Testis (tissue), 3 donors: ENCODE measurements around the gene VKORC1L1. TPM values are rescaled to one million over a fixed set of nuclear protein-coding genes. Genes with fewer than 3 reads are reported as not detected.

Experiments used
- DNase-seq: peaks from one replicate; pipeline ENCODE4 v3.0.0-alpha.2; 2019
- H3K27ac ChIP-seq, 2 donors: fragments of 200-600 bp; sonication (generic); one replicate each; pipeline ENCODE4 v1.5.1; 2019
- H3K27me3 ChIP-seq: fragments of 200-600 bp; sonication (generic); one replicate; pipeline ENCODE4 v1.5.1; 2019
- H3K36me3 ChIP-seq: fragments of 200-600 bp; sonication (generic); one replicate; pipeline ENCODE4 v1.5.1; 2017; ENCODE audit warnings: low read depth; ENCODE audit errors: missing control alignments
- H3K4me1 ChIP-seq: fragments of 200-600 bp; sonication (generic); one replicate; pipeline ENCODE4 v1.5.1; 2019
- H3K4me3 ChIP-seq, 2 donors: fragments of 200-600 bp; sonication (generic); one replicate each; pipeline ENCODE4 v1.5.1; 2017 to 2019
- H3K9me3 ChIP-seq: fragments of 200-600 bp; sonication (generic); one replicate; pipeline ENCODE4 v1.5.1; 2017
- CTCF ChIP-seq, 3 experiments: fragments of 450-650 bp in 2 of 3; fragments of 200-600 bp in 1 of 3; sonication (generic) in 1 of 3; IDR thresholded peaks; one replicate each; pipeline ENCODE4 v1.5.1; 2016 to 2019; ENCODE audit warnings: antibody characterized with exemption in 3 of 3, mild to moderate bottlenecking in 2 of 3, moderate library complexity in 1 of 3
- POLR2A ChIP-seq: fragments of 450-650 bp; IDR thresholded peaks from one replicate; pipeline ENCODE4 v1.6.1; 2017; ENCODE audit warnings: antibody characterized with exemption, mild to moderate bottlenecking, moderate library complexity
- WGBS, 2 donors: methylation state at CpG; one replicate each; pipeline ENCODE4 v1.1.5; 2018; 5-methylcytosine and 5-hydroxymethylcytosine counted together
- intact Hi-C: fragments of 100-400 bp; cut with DNase I; formaldehyde crosslinking; loops from one replicate; pipeline ENCODE4 v1.15.1; 2023; ENCODE audit warnings: low total_unique reads
- polyA plus RNA-seq: library from polyadenylated mRNA; stranded (reverse); fragments of 350-450 nt; fragmentation: Illumina TruSeq; extraction: RNeasy Lipid Tissue Mini Kit (QIAGEN cat#74804); gene quantifications from one replicate; pipeline ENCODE4 v1.2.3, GENCODE V29; 2014; ENCODE audit warnings: low read depth, low replicate concordance; ENCODE audit not compliant: insufficient read depth
- total RNA-seq, 2 donors: library from RNA; depleted of rRNA; stranded (reverse); fragments of >200 nt; gene quantifications; one replicate each; pipeline ENCODE4 v1.2.3, GENCODE V29; 2016

Gene VKORC1L1
- total and polyA plus RNA-seq, 3 donors from 2014 or later, result 11.4 to 22.0 (median 13.5) TPM

- TF ChIP-seq CTCF (IDR thresholded peaks at IDR 0.05) (no peak), POLR2A (no peak)
- H3K27me3 ChIP-seq, result no peaks in the 10 kb centered on the region
- peak; percentile 39 for DNase-seq
- H3K9me3 ChIP-seq, result no peaks in the 10 kb centered on the region
- intact Hi-C loops, result no loop called here
- H3K4me1 ChIP-seq, result no peaks in the 10 kb centered on the region
- H3K27ac ChIP-seq, result no peak overlapping the region
- WGBS, 2 donors, result 49 to 56% methylated on average over 4 of the region's 4 CpGs
- no peak overlapping the region for H3K4me3 ChIP-seq
- H3K36me3 ChIP-seq, result no peaks in the 10 kb centered on the region
Observed at GRCh38 chr7:65946904-65947303, 74.0 kb downstream of the VKORC1L1 start.

- no peaks in the 10 kb centered on the region for H3K27me3 ChIP-seq
- no peak overlapping the region for H3K27ac ChIP-seq
- 92 to 93% methylated on average over 9 of the region's 9 CpGs for WGBS, 2 donors
- no peak for DNase-seq
- H3K4me3 ChIP-seq, result no peak overlapping the region
- TF ChIP-seq CTCF (IDR thresholded peaks at IDR 0.05) (no peak), POLR2A (no peak)
- no peaks in the 10 kb centered on the region for H3K4me1 ChIP-seq
- no peaks in the 10 kb centered on the region for H3K9me3 ChIP-seq
- no peaks in the 10 kb centered on the region for H3K36me3 ChIP-seq
- intact Hi-C loops, result no loop called here
Observed at GRCh38 chr7:65951837-65952578, 79.1 kb downstream of the VKORC1L1 start.

- no peaks in the 10 kb centered on the region for H3K27me3 ChIP-seq
- intact Hi-C loops, result no loop called here
- no peak for TF ChIP-seq POLR2A
- TF ChIP-seq CTCF (IDR thresholded peaks at IDR 0.05), result no peak
- no peak overlapping the region for H3K4me3 ChIP-seq
- H3K4me1 ChIP-seq, result no peaks in the 10 kb centered on the region
- H3K36me3 ChIP-seq, result no peaks in the 10 kb centered on the region
- H3K27ac ChIP-seq, result no peak overlapping the region
- DNase-seq, result no peak
- 94 to 97% methylated on average over 5 of the region's 5 CpGs for WGBS, 2 donors
- H3K9me3 ChIP-seq, result no peaks in the 10 kb centered on the region
Observed at GRCh38 chr7:65953001-65953720, 80.3 kb downstream of the VKORC1L1 start.

DNA sequence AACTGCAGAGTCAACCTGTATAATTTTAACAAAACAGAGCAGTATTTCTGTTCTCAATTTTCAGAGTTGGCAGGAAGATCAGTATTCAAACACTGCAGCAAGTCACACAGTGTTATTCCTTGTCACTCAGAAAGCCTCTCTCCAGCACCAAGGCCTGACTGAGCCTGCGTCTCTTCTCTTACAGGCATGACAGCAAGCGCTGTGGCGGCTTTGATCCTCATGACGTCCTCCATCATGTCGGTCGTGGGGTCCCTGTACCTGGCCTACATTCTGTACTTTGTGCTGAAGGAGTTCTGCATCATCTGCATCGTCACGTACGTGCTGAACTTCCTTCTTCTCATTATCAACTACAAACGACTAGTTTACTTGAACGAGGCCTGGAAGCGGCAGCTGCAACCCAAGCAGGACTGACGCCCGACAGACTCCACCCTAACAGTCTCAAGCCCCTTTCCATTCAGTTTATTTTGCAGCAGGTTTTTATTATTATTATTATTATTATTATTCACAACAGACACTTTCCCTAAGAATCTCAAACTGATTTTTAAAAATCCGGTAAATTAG lies 81.1 kb downstream of the VKORC1L1 start:
- Histone ChIP-seq H3K27ac (no peak overlapping the region), H3K27me3 (no peaks in the 10 kb centered on the region), H3K9me3 (no peaks in the 10 kb centered on the region), H3K4me1 (no peaks in the 10 kb centered on the region), H3K36me3 (no peaks in the 10 kb centered on the region), H3K4me3 (no peak overlapping the region)
- DNase-seq, result no peak
- 87 to 94% methylated on average over 15 of the region's 15 CpGs for WGBS, 2 donors
- TF ChIP-seq POLR2A, result no peak
- intact Hi-C loops, result no loop called here

DNA sequence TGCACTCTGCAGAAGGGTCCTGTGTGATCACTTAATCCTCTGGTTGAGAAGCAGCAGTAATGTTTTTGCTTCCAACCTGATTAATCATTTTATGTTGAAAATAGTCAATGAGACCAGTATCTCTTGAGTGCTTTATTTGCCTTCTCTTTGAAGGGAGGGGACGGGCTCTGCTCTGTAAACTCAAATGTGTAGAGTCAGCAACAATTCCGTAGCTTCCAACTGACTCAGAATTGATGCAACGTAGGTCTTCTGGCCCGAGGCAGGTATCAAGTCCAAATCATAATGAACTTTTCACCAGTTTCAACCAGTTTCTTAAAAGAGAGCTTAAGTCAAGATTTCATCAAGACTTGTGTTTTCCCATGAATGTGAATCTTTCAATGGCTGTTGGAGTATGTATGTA lies 82.8 kb downstream of the VKORC1L1 start:
- intact Hi-C loops, result no loop called here
- Histone ChIP-seq H3K4me3 (no peak overlapping the region), H3K27me3 (no peaks in the 10 kb centered on the region), H3K27ac (no peak overlapping the region), H3K4me1 (no peaks in the 10 kb centered on the region), H3K36me3 (no peaks in the 10 kb centered on the region), H3K9me3 (no peaks in the 10 kb centered on the region)
- DNase-seq, result no peak
- TF ChIP-seq POLR2A (no peak), CTCF (IDR thresholded peaks at IDR 0.05) (no peak)
- 93 to 98% methylated on average over 4 of the region's 4 CpGs for WGBS, 2 donors
